Neutrophil (primary cell): ENCODE measurements around the gene TPRX1.

Experiments used
- H3K27ac ChIP-seq: fragments of 200-600 bp; sonication (generic); 2 replicates; pipeline ENCODE4 v1.5.1; 2016; ENCODE audit warnings: mild to moderate bottlenecking, moderate library complexity
- H3K27me3 ChIP-seq: fragments of 200-600 bp; sonication (generic); 2 replicates; pipeline ENCODE4 v1.6.0; 2016; ENCODE audit warnings: mild to moderate bottlenecking
- H3K36me3 ChIP-seq: fragments of 200-600 bp; sonication (generic); 2 replicates; pipeline ENCODE4 v1.5.1; 2017
- H3K4me1 ChIP-seq, 2 experiments: fragments of 200-600 bp in 1 of 2; sonication (generic) in 1 of 2; 1 replicate in 1 of 2; 2 replicates in 1 of 2; pipeline versions ENCODE4 v1.5.1 to v1.6.1; 2013 to 2016; ENCODE audit warnings: low read depth in 1 of 2, low read length in 1 of 2, mild to moderate bottlenecking in 1 of 2, moderate library complexity in 1 of 2; ENCODE audit not compliant: control insufficient read depth in 1 of 2, insufficient read depth in 1 of 2
- H3K4me3 ChIP-seq, 2 experiments: fragments of 200-600 bp in 1 of 2; sonication (generic) in 1 of 2; 1 replicate in 1 of 2; 2 replicates in 1 of 2; pipeline ENCODE4 v1.5.1; 2013 to 2016; ENCODE audit warnings: low read depth in 1 of 2, low read length in 1 of 2, mild to moderate bottlenecking in 1 of 2, moderate library complexity in 1 of 2
- H3K9me3 ChIP-seq: fragments of 200-600 bp; sonication (generic); 2 replicates; pipeline ENCODE4 v1.5.1; 2016
- TF ChIP-seq, protein P1 (sequence below): fragments of 200-600 bp; sonication (generic); IDR thresholded peaks from 2 replicates; pipeline ENCODE4 v1.5.1; 2016; ENCODE audit warnings: antibody characterized with exemption

TPRX1 gene

DNA sequence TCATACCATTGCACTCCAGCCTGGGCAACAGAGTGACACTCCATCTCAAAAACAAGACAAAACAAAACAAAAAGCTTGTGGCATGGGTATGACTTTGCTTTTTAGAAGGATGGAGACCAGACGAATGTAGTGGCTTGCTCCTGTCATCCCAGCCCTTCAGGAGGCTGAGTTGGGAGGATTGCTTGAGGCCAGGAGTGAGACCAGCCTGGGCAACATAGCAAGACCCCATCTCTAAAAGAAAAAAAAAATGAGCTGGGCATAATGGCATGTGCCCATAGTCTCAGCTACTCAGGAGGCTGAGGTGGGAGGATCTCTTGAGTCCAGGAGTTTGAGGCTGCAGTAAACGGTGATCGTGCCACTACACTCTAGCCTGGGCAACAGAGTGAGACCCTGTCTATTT lies 42.2 kb downstream of the TPRX1 start:
- no peaks in the 10 kb centered on the region for H3K4me1 ChIP-seq
- H3K4me3 ChIP-seq, result no peak overlapping the region
- H3K9me3 ChIP-seq, result no peaks in the 10 kb centered on the region
- H3K27ac ChIP-seq, result no peak overlapping the region
- TF ChIP-seq, protein P1, sequence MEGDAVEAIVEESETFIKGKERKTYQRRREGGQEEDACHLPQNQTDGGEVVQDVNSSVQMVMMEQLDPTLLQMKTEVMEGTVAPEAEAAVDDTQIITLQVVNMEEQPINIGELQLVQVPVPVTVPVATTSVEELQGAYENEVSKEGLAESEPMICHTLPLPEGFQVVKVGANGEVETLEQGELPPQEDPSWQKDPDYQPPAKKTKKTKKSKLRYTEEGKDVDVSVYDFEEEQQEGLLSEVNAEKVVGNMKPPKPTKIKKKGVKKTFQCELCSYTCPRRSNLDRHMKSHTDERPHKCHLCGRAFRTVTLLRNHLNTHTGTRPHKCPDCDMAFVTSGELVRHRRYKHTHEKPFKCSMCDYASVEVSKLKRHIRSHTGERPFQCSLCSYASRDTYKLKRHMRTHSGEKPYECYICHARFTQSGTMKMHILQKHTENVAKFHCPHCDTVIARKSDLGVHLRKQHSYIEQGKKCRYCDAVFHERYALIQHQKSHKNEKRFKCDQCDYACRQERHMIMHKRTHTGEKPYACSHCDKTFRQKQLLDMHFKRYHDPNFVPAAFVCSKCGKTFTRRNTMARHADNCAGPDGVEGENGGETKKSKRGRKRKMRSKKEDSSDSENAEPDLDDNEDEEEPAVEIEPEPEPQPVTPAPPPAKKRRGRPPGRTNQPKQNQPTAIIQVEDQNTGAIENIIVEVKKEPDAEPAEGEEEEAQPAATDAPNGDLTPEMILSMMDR, result no peak
- no peaks in the 10 kb centered on the region for H3K27me3 ChIP-seq
- peaks cover 17% of the 10 kb centered on the region for H3K36me3 ChIP-seq

DNA sequence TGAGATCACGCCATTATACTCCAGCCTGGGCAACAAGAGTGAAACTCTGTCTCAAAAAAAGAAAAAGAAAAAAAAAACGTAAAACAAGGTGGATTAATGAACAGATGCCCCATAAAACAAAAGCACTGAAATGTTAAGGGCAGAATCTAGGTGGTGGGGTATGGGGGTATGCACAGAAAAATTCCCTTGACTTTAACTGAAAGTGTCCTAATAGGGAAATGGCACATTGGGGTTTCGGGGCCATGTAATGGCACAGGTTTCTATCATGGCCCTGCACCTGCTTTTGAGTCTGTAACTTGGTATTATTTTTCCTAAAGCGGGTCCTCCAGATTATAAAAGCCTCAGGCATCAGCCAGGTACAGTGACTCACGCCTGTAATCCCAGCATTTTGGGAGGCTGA lies 42.8 kb downstream of the TPRX1 start:
- no peak overlapping the region for H3K27ac ChIP-seq
- H3K4me3 ChIP-seq, result no peak overlapping the region
- H3K36me3 ChIP-seq, result peaks cover 23% of the 10 kb centered on the region
- H3K4me1 ChIP-seq, result no peaks in the 10 kb centered on the region
- no peaks in the 10 kb centered on the region for H3K27me3 ChIP-seq
- H3K9me3 ChIP-seq, result no peaks in the 10 kb centered on the region
- TF ChIP-seq, protein P1, result no peak

DNA sequence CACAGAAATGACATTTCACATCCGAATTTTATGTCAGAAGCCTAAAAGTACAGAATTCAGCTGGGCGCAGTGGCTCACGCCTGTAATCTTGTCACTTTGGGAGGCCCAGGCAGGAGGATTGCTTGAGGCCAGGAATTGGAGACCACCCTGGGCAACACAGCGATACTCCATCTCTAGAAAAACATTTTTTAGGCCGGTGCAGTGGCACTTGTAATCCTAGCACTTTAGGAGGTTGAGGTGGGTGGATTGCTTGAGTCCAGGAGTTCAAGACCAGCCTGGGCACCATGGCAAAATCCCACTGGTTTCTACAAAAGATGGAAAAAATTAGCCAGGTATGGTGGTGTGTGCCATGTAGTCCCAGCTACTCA lies 43.7 kb downstream of the TPRX1 start:
- Histone ChIP-seq H3K4me1 (no peaks in the 10 kb centered on the region), H3K36me3 (peaks cover 32% of the 10 kb centered on the region), H3K9me3 (no peaks in the 10 kb centered on the region), H3K27ac (no peak overlapping the region), H3K27me3 (no peaks in the 10 kb centered on the region), H3K4me3 (no peak overlapping the region)
- TF ChIP-seq, protein P1, result no peak

DNA sequence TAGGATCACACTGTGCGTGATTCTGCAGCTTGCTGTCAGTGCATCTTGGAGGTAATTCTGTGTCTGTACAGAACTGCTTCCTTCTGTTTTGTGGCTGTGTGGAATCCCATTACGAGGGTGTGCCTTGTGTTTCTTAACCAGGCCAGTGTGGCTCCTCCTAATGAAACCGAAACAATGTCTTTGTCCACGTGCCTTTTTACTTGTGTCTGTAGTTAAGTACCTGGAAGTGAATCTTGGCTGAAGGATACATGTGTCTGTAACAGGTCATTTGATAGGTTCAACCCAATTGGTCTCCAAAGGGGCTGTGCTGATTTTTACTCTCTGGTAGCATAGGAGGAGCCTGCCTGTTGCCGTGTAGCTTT lies 45.9 kb downstream of the TPRX1 start:
- no peaks in the 10 kb centered on the region for H3K9me3 ChIP-seq
- no peak overlapping the region for H3K27ac ChIP-seq
- H3K4me3 ChIP-seq, result no peak overlapping the region
- peaks cover 54% of the 10 kb centered on the region for H3K36me3 ChIP-seq
- H3K27me3 ChIP-seq, result no peaks in the 10 kb centered on the region
- H3K4me1 ChIP-seq, result no peaks in the 10 kb centered on the region
- TF ChIP-seq, protein P1, result no peak

DNA sequence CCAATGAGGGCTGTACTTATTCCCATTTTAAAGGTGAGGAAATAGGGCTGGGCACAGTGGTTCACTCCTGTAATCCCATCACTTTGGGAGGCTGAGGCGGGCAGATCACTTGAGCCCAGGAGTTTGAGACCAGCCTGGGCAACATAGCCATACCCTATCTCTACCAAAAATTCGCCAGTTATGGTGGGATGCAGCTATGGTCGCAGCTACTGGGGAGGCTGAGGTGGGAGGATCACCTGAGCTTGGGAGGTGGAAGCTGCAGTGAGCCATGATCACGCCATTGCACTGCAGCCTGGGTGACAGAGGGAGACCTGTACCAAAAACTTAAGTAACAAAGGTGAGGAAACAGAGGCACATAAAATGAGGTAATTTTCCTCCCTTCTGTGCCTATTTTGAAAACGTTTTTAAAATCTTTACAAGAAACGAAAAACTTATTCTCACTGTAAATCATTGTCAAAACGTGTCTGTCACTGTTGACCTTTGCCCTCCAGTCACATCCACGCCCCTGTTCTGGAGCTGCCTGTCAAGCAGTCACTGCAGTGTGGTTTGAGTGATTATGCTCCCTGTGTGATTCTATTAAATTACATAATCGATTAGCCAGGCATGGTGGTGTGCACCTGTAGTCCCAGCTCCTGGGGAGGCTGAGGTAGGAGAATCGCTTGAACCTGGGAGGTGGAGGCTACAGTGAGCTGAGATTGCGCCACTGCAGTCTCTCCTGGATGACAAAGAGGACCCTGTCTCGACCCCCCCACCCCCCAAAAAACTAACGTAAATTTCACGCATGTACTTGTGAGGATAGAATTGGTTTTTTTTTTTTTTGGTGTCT lies 46.5 kb downstream of the TPRX1 start:
- Histone ChIP-seq H3K27me3 (no peaks in the 10 kb centered on the region), H3K4me1 (no peaks in the 10 kb centered on the region), H3K4me3 (no peak overlapping the region), H3K36me3 (peaks cover 60% of the 10 kb centered on the region), H3K27ac (no peak overlapping the region), H3K9me3 (no peaks in the 10 kb centered on the region)
- TF ChIP-seq, protein P1, result no peak
